SK-N-MC (cell line): ENCODE results near the gene ADARB2.

Experiments
- EZH2 ChIP-seq: fragments of 200-600 bp; sonication (generic); IDR thresholded peaks from one replicate; pipeline ENCODE4 v1.6.1; 2017; ENCODE audit warnings: antibody characterized with exemption
- FOXP2 ChIP-seq: optimal IDR thresholded peaks from 2 replicates; pipeline ENCODE3; 2011; ENCODE audit warnings: mild to moderate bottlenecking, moderate library complexity; ENCODE audit not compliant: insufficient read depth; ENCODE audit errors: extremely low read length, control extremely low read depth
- POLR2AphosphoS5 ChIP-seq: IDR thresholded peaks from 2 replicates; pipeline ENCODE4 v1.6.1; 2012; ENCODE audit warnings: mild to moderate bottlenecking, low read depth, low read length, borderline replicate concordance

DNA sequence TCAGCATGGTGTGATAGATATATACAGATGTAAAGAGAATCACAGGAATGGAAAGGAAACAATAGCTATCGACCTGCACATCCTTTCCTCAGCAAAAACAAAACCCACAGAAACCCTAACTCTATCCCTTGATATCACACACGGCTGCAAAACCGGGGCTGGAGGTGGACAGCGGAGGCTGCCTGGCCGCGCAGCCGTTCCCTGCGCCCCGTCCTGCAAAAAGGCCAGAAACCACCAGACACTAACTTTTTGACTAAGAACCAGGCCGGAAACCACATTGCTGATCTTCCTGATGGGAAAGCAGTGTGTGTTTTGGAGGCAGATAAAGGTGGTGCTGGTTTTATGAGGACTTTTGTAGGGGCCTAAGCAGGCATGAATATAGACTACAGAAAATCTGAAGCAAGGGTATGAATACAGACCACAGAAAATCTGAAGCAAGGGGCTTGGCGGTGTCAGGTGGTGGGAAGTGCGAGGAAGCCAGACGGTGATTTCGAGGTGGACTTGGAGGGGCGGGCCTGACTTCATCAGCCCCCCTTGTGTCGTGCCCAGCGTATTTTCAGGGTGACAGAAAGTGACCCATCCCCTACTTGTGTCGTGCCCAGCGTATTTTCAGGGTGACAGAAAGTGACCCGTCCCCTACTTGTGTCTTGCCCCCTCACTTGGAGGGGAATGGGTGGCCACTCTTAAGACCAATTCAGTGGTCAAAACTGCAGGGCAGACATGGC, 557.8 kb downstream of the ADARB2 start:
- TF ChIP-seq POLR2AphosphoS5 (no peak), EZH2 (no peak), FOXP2 (no peak)
